Activated T-cell treated with anti-CD3 and anti-CD28 coated beads, Interleukin-2, amount 50 U/mL, for 4 hours (primary cell): ENCODE measurements around the gene MYOM3. TPM values are rescaled to one million over a fixed set of nuclear protein-coding genes. Genes with fewer than 3 reads are reported as not detected.

ENCODE experiments used
- ATAC-seq, 2 donors: fragments of 200-7000 bp; cut with Tn5 transposase; one replicate each; pipeline ENCODE4 v1.10.0; 2021
- DNase-seq: peaks from one replicate; pipeline ENCODE4 v3.0.0-alpha.2; 2020
- H3K27me3 Mint-ChIP-seq: one replicate; pipeline ENCODE4 v1.8.0; 2021; ENCODE audit warnings: low read depth, mixed read lengths
- H3K36me3 Mint-ChIP-seq: one replicate; pipeline ENCODE4 v1.8.0; 2022; ENCODE audit warnings: mixed read lengths; ENCODE audit not compliant: insufficient read depth
- H3K4me1 Mint-ChIP-seq: one replicate; pipeline ENCODE4 v1.8.0; 2021; ENCODE audit warnings: low read depth, mixed read lengths
- H3K4me3 Mint-ChIP-seq: one replicate; pipeline ENCODE4 v1.8.0; 2021; ENCODE audit warnings: mild to moderate bottlenecking, moderate library complexity, mixed read lengths
- H3K9me3 Mint-ChIP-seq: one replicate; pipeline ENCODE4 v1.8.0; 2021; ENCODE audit warnings: mixed read lengths
- total RNA-seq, 3 donors: library from RNA; stranded (reverse); gene quantifications; one replicate each; pipeline ENCODE4 v1.2.1, GENCODE V29; 2021

The MYOM3 gene
- total RNA-seq, 3 donors from 2014 or later, result not detected

DNA sequence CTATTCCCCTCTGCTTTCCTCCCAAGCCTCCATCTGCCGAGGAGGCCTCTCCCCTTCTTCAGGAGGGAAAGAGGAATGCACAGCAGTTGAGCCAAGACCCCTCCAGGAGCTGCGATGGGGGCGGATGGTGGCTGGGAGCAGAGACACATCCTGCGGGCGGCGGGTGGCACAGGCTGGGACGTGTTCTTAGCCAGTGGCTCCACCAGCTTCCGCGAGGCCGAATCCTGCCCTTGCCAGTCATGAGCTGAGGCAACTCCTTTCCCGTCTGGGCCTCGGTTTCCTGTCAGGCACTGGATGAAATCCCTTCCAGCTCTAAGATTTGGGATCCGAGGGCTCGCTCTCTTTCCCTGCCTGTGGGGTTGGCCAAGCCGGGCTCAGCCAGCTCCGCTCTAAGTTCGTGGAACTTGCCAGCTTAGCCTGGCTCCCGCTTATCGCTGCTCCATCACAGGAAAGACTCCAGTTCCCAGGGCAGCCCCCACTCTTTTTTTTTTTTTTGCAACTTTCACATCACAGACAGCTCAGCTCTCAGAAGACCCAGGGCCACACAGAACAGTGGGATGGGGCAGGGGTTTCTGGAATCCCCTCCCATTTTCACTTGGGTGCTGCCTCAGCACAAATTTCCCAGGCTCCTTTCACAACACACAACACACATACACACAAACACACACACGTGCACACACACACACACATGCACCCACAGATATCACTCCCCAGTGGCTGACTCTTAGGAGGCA lies 506 bp downstream of the MYOM3 start:
- DNase-seq, result no peak
- Mint-ChIP-seq H3K4me1 (peaks cover 3% of the 10 kb centered on the region), H3K4me3 (no peak overlapping the region), H3K36me3 (no peaks in the 10 kb centered on the region), H3K9me3 (no peaks in the 10 kb centered on the region), H3K27me3 (peaks cover 24% of the 10 kb centered on the region)
- ATAC-seq, result no peak

DNA sequence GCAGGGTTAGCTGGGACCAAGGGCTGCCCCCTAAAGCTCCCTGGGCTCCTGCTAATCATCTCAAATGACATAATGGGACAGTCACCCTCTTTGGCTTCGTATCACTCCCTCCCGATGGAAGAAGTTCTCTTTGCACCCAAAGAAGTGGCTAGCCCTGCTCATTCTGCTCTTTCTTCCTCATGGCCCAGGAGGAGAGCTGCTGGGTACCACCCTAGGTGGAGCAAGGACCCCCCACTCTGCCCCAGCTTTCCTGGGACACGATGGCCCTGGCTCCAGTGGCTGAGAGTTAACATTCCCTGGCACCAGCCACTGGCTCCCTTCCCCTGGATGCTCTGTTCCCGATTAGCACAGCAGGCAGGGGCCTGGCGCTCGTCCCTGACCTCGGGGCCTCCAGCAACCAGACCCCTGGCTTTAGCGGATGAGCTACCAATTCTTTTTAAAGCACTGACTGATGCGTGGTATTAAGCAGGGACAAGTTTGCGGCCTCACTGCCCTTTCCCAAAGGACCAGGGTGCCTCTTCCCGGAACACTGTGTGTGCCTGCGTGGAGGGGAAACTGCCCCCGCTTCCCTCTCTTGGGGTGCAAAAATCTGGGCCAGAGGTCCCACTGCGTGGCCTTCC lies 1.2 kb downstream of the MYOM3 start:
- Mint-ChIP-seq H3K4me1 (peaks cover 3% of the 10 kb centered on the region), H3K4me3 (no peak overlapping the region), H3K36me3 (no peaks in the 10 kb centered on the region), H3K27me3 (peaks cover 17% of the 10 kb centered on the region), H3K9me3 (no peaks in the 10 kb centered on the region)
- no peak for ATAC-seq
- no peak for DNase-seq

DNA sequence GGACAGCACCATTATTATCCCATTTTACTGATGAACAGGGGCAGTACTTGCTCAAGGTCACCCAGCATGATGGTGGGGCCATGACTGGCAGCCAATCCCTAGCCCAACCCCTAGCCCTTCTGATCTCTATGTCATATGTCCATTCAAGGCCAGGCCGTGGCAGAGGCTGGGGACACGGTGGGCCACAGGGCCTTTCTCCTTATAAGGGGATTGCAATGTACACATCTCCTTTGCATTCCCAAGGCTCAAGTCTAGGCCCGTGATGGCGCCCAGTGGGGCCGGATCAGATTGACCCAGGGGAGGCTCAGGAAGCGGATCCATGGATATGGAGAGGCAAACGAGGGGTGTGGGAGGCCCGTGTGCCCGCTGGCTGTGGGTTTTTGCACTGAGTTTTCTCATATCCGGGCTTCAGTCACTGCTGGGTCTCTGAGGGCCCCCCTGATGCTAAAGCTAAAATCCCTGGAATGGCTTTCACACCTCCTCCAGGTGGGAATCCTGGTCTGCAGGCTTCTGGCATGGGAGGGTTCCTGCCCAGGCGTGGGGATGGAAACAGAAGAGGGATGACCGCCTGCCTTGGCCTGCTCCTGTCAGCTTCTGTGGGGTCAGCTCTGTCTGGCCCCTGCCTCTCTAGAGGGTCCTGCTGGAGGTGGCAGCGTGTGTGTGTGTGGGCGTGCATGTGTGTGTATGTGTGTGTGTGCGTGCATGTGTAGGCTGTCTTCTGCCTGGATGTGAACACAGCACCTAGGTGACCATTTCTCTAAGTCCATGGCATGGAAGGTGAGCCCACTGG lies 2.1 kb downstream of the MYOM3 start:
- no peaks in the 10 kb centered on the region for H3K9me3 Mint-ChIP-seq
- no peaks in the 10 kb centered on the region for H3K36me3 Mint-ChIP-seq
- no peak for DNase-seq
- peaks cover 3% of the 10 kb centered on the region for H3K4me1 Mint-ChIP-seq
- no peak overlapping the region for H3K4me3 Mint-ChIP-seq
- peaks cover 12% of the 10 kb centered on the region for H3K27me3 Mint-ChIP-seq
- no peak for ATAC-seq

DNA sequence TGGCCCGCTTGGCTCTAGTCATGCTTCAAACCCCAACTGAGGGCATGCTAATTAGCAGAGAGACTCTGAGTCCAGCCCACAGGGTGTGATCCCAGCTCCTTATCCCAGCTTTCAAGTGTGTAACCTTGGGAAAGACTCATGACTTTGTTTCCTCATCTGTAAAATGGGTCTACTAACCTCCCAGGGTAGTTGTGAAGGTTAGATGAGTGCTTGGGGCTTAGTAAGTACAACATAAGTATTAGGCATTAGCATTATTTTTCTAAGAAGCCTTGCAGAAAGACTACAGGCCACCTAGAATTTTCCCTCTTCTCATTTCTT lies 2.8 kb downstream of the MYOM3 start:
- H3K36me3 Mint-ChIP-seq, result no peaks in the 10 kb centered on the region
- peaks cover 9% of the 10 kb centered on the region for H3K27me3 Mint-ChIP-seq
- ATAC-seq, result no peak
- H3K4me1 Mint-ChIP-seq, result peaks cover 3% of the 10 kb centered on the region
- no peak overlapping the region for H3K4me3 Mint-ChIP-seq
- no peaks in the 10 kb centered on the region for H3K9me3 Mint-ChIP-seq
- DNase-seq, result no peak

DNA sequence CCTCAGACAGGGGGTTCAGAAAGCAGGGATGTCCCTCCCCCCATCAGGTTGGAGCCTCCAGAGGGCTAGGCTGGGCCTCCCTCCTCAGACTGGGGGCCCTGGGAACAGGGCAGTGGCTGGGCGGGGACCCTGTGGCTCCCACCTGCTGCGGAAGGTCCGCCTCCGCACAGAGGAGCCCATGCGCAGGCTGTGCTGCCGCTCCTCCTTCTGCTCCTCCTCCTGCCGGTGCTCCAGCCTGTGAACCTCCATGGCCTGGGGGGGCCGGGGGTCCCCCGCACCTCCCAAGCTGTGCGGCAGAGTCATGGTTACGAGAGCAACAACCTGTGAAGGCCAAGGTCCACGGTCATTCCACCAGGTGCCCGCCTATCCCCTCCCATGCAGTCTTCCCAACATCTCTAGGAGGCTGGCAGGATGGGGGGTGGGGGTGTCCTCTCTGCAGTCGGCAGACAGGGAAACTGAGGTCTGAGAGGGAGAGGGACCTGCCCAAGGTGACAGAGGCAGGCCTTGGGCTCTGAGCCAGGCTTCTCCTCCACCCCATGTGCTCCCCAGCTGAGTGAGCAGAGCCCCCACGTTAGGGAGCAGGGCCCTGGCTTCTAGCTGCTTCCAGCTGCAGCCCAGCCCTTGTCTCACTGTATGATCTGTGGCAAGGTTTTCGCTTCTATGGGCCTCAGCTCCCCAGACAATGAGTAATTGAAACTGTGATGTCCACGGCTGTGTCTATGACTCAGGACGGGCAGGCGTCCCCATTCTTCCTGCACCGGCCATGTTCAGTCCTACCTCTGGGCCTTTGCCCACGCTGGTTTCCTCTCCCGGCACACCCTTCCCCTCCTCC lies 3.4 kb downstream of the MYOM3 start:
- H3K4me3 Mint-ChIP-seq, result no peak overlapping the region

DNA sequence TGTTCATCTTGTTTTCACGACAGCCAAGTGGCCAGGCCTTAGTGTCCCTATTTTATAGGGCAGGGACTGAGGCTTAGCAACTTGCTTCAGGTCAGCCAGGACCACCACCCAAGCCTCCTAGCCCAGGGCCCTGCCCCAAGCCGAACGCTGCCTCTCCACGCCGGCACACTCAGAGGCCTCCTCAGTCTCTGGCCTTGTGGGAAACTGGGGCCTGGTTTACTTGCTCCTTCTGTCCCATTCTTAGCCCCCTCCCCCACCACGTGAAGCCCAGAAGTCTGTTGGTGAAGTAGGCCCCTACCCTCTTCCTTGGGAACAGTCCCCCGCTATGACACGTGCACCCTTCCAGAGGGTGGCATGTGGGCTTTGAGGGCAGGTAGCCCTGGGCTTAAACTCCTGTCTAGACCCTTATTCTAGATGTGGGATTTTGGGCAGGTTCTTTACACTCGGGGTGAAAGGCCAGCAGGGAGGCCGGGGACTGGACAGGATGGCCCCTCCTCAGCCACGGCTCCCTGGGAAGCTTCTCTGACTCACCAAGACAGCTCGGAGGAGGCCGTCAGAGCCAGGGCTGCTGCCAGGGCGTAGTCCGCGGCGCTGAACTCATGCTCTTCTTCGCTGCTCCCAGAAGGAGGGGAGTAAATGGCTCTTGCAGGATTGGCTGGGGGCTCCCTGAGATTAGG lies 4.3 kb downstream of the MYOM3 start:
- no peak for ATAC-seq
- Mint-ChIP-seq H3K27me3 (peaks cover 3% of the 10 kb centered on the region), H3K4me1 (peaks cover 3% of the 10 kb centered on the region), H3K9me3 (no peaks in the 10 kb centered on the region), H3K36me3 (no peaks in the 10 kb centered on the region), H3K4me3 (no peak overlapping the region)
- no peak for DNase-seq

More for the DNA sequence above, 3.4 kb downstream of the MYOM3 start:
- ATAC-seq (peak in 1 of 2 donors; percentile 39), DNase-seq (no peak)
- H3K4me1 Mint-ChIP-seq, result peaks cover 3% of the 10 kb centered on the region
- peaks cover 5% of the 10 kb centered on the region for H3K27me3 Mint-ChIP-seq
- no peaks in the 10 kb centered on the region for H3K36me3 Mint-ChIP-seq
- no peaks in the 10 kb centered on the region for H3K9me3 Mint-ChIP-seq

DNA sequence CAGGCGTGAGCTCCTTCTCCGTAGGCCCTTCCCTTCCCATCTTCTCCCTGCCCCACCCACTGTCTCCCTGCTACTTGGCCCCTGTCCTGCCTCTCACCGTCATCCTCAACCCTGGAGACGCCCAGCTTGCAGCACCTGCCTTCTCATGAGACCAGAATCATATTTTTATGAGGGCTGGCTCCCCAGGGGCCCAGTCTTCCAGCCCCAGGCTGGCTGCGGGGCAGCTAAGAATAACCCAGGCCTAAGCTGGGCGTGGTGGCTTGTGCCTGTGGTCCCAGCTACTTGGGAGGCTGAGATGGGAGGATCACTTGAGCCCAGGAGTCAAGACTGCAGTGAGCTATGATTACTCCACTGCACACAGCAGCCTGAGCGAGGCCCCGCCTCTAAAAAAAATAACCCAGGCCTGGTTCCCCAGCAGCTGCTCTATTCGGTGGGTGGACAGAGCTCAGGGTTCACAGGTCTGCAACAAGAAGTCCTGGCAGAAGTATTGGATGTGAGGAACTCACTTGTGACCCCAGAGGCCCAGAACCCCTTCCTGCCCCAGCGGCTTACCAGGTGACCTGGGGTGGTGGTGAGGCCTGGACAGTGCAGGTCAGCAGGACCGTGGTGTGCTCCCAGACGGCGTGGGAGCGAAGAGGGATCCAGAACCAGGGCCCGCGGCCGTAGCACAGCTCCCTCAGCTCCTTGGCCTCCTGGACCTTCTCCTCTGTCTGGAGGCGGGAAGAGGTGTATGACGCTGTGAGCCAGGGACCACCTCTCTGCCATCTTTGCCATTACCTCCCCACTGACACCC lies 6.4 kb downstream of the MYOM3 start:
- H3K27me3 Mint-ChIP-seq, result no peaks in the 10 kb centered on the region
- ATAC-seq (no peak), DNase-seq (no peak)
- no peak overlapping the region for H3K4me3 Mint-ChIP-seq
- no peaks in the 10 kb centered on the region for H3K36me3 Mint-ChIP-seq
- no peaks in the 10 kb centered on the region for H3K4me1 Mint-ChIP-seq
- no peaks in the 10 kb centered on the region for H3K9me3 Mint-ChIP-seq

DNA sequence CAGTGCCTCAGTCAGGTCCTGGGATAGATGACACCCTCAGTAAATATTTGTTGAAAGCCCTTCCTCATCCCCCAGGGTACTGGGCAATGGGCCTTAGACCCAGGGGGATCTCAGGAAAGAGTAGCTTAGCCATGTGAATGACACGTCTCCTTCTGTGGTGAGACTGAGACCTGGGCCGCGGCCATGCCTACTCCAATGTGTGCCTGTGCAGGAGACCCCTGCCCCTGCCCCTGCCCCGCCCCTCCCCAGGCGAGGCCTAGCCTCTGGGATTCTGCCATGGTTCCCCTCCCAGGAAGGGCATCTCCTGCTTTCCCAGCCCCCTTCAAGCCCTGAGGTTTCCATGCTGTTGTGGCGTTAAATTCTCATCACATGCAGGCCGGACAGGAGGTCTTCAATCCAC lies 7.1 kb downstream of the MYOM3 start:
- no peaks in the 10 kb centered on the region for H3K27me3 Mint-ChIP-seq
- no peaks in the 10 kb centered on the region for H3K36me3 Mint-ChIP-seq
- DNase-seq (no peak), ATAC-seq (no peak)
- no peaks in the 10 kb centered on the region for H3K9me3 Mint-ChIP-seq
- H3K4me3 Mint-ChIP-seq, result no peak overlapping the region
- H3K4me1 Mint-ChIP-seq, result no peaks in the 10 kb centered on the region

DNA sequence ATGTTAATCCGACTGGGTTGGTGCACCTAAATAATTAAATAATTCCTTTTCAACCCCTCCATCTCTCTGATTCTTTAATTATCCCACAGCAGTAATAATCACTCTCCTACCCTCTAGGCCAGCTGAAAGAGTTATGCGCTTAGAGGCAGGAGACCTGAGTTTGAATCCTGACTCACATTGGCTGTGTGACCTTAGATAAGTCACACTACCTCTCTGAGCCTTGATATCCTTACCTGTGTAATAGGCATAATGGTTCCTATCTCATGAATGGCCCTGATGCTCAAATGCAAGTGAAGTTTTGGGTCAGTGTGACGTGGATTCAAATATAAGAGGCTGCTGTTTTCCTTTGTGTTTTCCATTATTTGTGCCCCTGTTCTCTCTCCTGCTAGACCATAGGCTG lies 8.1 kb downstream of the MYOM3 start:
- H3K9me3 Mint-ChIP-seq, result no peaks in the 10 kb centered on the region
- no peaks in the 10 kb centered on the region for H3K4me1 Mint-ChIP-seq
- no peaks in the 10 kb centered on the region for H3K27me3 Mint-ChIP-seq
- DNase-seq, result no peak
- no peak overlapping the region for H3K4me3 Mint-ChIP-seq
- ATAC-seq, result no peak
- no peaks in the 10 kb centered on the region for H3K36me3 Mint-ChIP-seq

DNA sequence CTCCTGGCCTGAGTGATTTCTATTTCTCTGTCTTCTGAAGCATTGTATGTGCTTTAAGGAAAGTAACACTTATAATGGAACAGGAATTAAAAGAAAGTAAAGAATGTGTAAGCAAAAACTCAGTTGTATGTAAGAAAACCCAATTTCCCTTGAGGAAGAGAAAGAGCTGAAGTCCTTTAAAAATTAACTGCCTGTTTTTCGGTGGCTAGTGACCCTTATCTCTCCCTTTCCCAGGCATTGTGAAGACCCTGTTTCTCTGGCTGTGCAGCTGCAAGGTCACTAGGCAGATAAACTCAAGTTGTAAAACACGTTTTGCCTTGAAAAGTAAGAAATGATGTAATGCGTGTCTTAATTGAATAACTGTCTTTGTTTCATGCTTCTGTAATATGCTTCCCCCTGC lies 8.5 kb downstream of the MYOM3 start:
- ATAC-seq, result no peak
- H3K36me3 Mint-ChIP-seq, result no peaks in the 10 kb centered on the region
- DNase-seq, result no peak
- no peaks in the 10 kb centered on the region for H3K27me3 Mint-ChIP-seq
- H3K9me3 Mint-ChIP-seq, result no peaks in the 10 kb centered on the region
- H3K4me1 Mint-ChIP-seq, result no peaks in the 10 kb centered on the region
- no peak overlapping the region for H3K4me3 Mint-ChIP-seq

DNA sequence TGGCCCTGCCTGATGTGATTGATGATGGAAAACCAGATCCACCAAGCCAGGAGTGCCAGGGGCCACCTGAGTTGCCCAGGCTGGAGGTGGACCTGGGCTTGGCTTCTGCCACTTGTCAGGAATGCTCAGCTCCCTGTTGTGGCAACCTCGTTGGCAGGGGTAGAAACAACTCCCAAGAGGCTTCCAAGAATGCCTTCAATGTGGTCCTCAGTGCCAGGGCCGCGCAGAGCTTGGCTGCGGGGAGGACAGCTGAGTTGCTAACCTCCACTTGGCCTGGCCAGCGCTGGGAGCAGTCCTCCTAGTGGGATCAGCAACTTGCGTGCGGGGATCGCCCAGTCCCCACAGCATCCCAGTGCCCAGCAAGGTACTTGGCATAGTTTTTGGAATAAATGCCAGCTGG lies 9.0 kb downstream of the MYOM3 start:
- Mint-ChIP-seq H3K4me3 (no peak overlapping the region), H3K9me3 (no peaks in the 10 kb centered on the region), H3K36me3 (no peaks in the 10 kb centered on the region), H3K27me3 (no peaks in the 10 kb centered on the region), H3K4me1 (no peaks in the 10 kb centered on the region)
- no peak for ATAC-seq
- DNase-seq, result no peak

DNA sequence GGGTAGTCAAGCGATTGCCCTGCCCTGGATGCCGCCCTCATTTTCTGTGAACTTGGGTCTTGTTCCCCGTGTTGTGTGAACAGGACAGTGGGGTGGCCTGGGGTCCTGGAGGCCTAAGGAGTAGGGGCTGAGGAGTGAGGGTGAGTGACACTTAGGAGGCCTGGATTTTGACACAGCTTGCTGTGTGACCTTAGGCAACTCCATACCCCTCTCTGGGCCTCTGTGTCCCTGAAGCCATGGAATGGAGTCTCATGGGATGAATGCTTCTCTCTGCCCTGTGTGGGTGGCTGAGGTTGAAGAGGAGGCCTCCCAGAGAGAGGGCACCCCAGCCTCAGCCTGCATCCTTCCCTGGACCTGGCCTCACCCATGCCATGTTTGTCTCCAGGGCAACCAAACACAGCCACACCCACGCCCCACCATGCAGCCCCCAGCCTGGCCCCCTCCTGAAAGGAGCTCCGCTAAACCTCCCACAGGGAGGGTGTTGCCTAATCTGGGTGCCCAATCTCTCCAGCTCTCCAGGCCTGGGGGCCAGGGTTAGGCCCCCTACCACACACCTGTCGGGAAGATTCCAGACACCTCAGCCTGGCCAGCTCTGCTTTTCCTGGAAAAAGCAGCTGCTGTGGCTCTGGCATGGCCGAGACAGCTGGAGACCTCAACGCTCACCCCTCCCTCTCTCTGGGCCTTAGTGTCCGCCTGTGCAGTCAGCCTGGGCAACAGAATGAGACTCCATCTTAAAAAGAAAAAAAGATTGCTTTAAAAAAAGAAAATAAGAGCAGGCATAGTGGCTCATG lies 9.9 kb downstream of the MYOM3 start:
- ATAC-seq (no peak), DNase-seq (no peak)
- Mint-ChIP-seq H3K27me3 (no peaks in the 10 kb centered on the region), H3K4me3 (no peak overlapping the region), H3K4me1 (no peaks in the 10 kb centered on the region), H3K36me3 (no peaks in the 10 kb centered on the region), H3K9me3 (no peaks in the 10 kb centered on the region)
